Stimulated activated CD4-positive, alpha-beta T cell treated with anti-CD3 and anti-CD28 coated beads, Interleukin-15, amount 100 ng/mL, for 48 hours (primary cell): ENCODE results near the gene ADCY3.

Experiments used
- DNase-seq, 2 donors: peaks; one replicate each; pipeline ENCODE4 v3.0.0-alpha.2; 2020; ENCODE audit warnings: low read depth in 2 of 2

The ADCY3 gene

DNA sequence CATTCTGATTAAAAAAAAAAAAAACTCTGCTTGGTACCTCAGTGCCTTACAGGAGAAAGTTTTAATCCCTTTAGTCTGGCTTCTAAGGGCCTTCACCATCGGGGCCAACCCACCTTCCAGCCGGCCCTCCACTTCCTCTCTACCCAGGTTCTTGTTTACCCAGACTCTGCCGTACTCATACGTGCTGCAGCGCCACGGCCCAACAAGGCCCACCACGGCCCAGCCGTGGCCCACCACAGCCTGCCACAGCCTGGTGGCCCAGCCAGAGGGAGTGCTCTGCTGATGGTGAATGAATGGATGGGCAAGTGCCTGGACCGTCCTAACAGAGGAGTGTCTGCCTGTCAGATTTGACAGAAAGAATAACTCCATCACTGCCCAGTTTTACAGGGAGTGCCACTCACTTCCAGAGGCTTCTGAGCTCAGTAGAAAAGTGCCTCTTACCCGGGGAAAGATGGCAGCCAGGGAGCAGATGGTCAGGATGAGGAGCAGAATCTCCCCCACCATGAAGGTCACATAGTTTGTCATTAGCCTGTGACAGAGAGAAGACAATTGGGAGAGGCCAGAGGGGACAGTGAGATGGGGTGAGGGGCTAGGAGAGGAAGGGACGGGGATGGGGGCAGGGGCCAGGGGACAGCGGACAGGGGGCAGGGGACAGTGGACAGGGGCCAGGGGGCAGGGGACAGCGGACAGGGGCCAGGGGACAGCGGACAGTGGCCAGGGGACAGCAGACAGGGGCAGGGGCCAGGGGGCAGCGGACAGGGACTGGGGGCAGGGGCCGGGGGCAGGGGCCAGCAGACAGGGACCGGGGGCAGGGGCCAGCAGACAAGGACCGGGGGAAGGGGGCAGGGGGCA lies 88.6 kb downstream of the ADCY3 start:
- no peak for DNase-seq

DNA sequence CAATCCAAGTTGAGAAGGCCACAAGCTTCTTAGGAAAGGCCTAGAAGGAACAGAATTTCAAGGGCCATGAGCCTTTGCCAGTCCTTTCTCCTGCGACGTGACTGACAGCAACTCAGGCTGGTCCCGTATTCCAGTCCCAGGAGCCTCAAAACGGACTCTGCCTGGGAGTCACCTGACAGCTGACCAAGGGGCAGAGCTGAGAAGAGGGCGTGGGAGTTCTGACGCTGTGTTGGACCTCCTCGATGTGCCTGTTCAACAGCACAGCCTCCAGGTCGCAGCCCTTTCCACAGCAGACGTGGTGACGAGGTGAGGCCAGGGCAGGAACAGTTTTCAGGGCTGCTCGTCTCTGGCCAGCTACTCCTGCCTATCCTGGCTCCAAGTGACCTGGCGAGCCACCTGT lies 89.3 kb downstream of the ADCY3 start:
- no peak for DNase-seq

DNA sequence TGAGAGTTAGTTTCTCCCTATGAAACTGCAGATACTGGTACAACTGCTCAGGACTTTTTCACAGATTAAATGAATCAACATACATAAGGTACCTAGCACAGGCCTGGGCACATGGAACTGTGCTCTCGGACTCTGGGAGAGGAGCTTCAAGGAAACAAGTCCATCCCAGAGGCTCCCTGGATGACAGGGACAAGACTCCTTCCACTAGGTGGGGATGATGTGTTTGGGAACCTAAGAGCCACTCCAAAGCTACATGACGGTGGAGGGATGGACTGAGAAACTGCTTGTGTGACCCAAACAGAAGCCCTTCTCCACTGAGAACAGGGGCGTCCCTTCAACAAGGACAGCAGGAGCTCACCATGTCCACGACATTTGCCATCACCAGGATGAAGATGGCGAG lies 89.7 kb downstream of the ADCY3 start:
- DNase-seq, result no peak

DNA sequence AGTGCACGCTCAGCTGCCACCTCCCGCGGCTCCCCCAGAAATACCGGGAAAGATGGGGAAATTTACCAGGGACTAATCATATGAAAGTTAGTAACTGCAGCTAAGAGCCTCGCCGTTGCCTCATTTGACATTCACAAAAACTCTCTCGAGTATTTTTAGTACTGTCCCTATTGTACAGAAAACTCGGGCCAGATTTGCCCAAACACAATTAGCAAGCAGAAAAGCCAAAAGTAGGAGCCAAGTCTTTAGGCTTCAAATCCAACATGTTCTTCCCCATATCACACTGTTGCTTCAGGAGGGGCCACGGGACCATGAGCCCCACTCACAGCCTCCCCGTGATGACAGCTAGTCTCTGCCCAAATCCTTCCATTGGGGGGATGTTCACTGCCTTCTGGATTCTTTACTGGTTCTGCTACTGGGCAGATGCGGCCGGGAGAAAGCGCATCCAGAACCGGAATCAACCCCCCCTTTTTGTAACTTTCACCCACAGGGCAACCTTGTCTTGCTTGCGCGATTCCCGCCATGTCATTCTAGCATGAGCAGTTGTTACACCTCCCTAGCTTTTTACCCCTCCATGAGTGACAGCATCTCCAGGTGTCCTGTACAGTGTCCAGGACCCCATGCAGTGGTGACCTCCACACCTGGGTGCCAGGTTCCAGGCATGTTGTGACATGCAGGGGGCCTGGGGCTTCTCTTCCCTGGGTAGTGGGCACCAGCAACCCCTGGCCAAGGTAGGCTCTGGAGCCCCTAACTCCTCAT lies 91.6 kb downstream of the ADCY3 start:
- no peak for DNase-seq

DNA sequence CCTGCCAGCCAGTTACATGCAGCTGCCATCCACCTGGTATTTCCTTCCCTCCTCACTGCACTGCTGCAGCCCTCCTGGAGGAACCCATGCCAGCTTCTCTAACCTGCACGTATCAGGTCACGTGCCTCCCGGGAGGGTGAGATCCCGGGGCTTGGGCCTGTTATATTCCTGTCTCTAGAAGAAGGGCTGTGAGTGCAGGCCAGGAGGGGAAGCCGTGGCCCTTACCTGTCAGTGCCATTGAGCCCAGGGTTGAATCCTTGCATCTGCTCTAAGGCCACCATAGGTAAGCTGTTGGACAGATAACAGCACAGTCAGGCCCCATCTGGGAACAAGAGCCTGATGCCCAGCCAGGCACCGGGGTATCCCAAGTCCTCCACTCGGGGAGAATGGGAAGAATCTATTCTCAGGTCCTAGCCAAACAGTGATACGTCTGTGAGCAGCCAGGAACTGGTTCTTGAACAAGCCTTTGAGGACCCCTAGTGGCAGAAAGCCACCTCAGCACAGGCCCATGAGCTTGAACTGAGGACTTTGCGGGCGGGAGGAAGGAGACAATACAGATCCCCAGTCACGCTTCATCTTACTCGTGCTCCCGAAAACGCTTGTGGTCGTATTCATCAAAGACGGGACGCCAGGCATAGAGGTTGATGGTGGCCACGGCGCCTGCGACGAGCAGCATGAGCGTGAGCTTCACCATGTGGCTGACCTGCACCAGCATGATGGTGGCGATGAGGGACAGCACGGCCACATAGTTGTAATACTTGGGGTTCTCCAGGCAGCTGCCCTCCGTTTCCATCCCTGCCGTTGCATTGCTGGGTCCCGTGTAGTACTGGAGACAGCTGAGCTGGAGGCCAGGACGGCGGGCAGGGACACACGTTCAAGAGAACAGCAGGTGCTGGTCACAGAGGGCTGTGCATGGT lies 92.5 kb downstream of the ADCY3 start:
- DNase-seq, result peak; percentile 44 to 61

DNA sequence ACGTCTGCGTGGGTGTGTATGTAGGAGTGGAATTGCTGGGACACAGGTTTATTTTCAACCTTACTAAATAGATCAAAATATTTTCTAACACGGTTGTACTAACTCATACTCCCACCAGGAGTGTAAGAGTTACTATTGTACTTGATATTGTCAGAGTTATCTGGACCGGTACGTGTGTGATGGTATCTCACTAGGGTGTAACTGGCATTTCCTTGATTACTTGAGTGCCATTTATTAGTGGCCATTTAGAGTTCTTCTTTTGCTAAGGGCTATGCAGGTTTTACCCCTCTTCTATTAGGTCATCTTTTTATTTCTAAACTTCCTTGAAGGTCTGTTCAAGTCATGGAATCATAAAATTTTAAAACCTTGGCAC lies 93.3 kb downstream of the ADCY3 start:
- no peak for DNase-seq

DNA sequence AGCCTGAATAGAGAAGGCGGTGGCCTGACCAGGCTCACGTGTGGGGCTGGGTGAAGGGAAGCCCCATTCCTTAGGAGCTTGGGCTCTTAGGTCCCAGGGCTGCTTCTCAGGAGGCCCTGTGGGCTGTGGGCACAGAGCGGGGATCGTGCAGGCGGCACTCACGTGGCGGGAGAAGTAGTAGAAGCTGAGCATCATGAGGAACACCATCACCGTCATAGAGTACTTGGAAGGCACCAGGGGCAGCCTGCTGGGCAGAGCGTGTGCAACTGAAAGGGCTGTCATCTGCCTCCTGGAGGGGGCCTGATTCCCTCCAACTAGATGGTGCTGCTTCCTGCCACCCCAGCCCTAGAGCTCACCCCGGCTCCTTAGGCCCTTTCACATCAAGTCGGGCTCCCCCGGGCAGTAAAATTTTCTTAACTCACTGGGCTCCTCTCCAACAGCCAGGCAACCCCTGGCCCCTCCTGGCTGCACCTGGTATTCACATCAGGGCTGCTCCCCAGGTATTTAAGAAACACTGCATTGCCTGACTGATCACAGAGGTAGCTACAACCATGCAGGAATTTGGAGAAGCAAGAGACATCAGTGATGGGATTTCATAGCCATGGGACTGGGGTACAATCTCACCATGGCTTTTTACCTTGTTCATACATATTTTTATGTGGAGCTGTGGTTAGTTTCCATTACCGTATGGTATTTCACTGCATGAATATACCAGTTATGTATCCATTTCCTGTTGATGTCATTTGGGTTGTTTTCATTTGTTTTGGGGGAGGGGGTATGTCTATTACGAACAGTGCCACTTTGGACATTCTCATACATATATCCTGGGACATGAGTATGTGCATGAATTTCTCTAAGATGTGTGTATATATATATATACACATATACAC lies 93.9 kb downstream of the ADCY3 start:
- no peak for DNase-seq

DNA sequence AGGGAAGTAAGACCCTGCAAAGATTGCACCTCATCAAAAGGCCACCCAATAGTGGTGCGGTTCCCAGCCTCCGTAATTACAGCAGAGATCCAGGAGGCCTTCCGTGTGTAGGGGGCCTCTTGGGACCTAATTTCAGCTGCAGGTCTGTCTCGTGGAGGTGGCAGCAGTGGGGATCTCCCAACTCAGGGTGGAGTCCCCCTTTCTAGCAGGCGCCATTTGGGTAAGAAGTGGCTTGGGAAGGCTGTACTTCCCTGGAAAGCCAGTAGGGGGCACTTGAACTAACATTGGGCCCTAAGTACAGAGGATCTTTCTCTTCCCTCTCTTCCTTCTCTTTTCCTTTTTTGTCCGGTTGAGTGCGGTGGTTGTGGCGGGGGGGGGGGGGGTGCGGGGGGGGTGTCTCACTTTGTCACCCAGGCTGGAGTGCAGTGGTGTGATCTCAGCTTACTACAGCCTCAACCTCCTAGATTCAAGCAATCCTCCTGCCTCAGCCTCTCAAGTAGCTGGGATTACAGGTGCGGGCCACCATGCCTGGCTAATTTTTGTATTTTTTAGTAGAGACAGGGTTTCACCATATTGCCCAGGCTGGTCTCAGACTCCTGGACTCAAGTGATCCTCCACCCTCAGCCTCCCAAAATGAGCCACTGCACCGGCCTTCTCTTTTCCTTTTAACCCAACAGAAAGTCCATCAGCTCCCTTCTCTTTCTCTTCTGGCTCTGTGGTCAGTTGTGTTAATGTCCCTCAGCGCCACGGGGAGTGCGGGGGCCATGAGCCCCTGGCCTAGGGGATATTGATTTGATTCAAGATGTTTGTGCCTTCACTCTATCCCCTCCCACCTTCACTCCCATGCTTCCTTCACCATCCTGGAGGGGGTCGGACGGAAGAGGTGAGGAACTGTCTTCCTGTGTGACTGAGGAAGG lies 94.8 kb downstream of the ADCY3 start:
- peak; percentile 19 to 22 for DNase-seq

DNA sequence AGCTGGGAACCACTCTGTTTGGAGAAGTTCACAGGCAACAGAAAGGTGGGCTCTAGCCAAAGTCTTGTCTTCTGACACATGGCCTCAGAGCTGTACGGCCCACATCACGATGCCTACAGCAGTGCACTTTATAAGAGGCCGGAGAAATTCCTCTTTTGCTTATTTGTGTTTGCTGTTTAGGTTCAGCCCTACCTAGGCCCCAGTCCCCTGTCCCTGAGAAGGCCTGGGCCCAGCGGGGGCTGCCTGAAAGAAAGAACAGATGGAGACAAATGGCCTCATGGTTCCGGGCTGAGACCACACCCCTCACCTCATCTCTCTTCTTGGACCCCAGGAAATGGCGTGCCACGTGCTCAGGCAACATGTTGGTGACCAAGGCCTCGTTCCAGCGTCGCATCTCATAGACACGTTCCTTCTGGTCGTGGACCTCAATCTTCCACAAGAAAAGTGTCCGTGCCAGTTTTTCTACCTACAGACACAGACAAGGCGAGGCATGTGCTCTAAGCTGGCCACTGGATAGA lies 95.9 kb downstream of the ADCY3 start:
- no peak for DNase-seq

DNA sequence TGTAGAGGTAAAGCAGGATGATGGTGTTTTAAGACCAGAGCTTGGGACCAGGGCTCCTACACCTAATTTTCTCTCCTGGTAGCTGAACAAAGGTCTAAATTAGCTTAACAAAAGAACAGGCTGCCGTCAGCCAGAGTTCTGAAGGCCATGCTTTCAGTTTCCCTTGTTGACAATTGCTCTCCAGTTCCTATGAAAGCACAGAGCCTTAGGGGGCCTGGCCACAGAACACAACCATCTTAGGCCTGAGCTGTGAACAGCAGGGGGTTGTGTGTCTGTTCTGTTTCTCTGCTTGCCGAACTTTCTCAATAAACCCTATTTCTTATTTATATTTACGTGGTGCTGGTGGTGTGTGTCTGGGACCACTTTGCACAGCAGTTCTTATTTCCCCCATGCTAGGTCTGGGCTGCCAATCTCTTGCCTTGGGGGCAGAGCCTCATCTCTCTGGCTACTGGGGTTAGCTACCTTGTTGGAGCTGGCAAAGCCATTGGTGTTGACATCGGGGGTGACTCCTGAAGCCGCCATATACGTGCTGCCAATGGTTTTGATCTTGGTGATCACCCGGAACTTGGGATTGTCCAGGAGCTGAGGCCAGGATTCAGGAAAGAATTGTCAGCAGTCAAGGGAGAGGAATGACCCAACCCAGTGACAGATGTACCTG lies 97.9 kb downstream of the ADCY3 start:
- DNase-seq, result no peak

DNA sequence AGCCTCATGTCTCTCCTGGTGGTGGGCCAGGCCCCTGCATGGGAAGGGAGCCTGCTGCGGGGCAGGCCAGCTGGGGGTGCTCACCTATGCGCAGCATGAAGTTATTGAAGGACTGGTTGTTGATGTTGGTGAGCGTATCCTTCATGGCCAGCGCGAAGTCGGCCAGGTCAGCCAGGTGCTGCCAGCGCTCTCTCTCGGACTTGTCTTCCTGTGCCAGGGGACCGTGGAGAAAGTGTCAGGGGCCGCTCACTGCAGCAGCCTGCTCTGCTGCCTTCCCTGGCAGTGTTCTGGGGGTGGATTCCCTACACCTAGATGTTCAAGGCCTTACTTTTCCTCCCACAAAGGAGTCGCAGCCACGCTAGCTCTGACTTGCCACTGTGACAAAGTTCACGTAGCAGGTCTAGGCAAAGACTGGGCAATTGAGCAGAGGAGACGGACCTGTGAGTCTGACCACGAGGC lies 98.6 kb downstream of the ADCY3 start:
- no peak for DNase-seq

DNA sequence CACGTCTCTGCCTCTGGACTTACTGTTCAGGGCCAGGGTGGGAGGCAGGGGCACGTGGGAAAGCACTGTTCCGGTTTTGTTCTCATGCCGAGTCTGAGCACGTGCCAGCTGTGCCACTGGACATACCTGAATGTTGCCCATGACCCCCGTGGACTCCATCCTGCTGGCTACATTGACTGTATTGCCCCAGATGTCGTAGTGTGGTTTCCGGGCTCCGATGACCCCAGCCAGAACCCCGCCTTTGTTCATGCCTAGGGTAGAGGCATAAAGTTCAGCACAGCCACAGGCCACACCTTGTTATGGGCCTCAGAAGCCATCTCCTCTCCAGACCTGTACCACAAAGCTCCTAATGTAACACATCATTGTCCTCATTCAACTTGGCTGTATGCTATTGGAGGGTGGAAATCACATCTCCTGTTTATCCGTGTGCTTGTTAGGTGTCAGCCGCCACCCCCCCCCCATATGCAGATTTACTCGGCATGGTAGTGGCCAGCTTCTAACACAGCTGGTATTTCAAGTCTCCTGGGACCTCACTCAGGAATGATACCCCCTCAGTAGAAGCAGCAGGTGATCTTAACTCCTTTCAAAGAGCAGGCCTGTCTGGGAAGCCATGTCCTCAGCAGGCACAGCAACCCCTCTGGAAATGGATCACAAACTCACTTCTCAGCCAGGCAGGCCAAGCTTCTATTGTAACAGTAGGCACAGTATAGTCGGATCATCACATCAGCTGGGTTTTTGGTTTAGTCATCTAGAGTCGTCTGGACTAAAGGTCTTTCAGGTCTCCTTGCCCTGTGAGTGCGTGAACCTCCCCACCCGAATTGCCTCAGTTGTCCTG lies 99.2 kb downstream of the ADCY3 start:
- DNase-seq, result no peak

DNA sequence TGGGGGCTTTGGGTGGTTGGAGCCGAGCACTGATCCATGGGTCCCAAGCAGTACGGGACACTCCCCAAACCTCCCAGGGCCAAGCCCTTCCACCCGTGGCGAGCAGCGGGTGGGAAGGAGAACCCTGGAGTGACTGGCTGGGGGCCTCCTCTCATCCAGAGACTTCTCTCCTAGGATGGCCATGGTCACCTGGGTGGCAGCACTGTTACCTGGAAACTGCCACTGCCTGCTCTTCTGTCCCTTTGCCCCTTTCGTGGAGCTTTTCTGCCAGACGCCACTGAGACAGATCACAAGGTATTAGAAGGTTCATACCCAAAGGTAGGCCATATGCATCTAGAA lies 99.9 kb downstream of the ADCY3 start:
- DNase-seq, result no peak

DNA sequence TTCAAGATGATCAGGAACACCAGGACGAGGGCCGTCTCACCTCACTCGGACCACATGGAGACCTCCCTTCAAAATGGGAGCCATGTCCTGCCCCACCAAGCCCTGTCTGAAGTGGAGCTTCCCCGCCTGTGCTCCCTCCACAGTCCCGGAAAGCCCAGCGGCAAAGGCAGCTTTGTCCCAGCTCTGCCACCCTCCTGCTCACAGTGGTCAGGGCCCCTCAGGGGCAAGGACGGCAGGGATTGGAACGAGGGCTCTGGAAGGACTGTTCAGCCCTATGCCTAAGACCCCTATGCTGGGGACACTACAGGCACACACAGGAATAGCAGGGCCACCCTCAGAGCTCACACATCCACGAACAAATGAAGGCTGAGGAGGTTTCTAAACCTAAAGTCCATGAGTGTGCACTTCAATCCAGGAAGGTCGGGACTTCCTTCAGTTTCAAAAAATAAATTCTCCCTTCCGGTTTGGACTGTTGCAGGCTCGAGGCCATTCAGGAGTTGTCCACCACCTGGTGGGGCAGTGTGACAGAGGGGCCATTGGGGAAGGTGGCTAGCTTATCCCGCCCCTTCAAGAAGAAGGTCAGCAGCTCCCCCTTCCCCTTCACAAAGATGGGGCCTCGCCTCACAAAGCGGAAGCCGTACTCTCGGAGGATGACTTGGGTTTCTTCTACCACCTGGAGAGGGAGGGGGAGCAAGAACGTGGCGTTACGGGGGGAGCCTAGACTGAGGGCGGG lies 100.4 kb downstream of the ADCY3 start:
- DNase-seq, result no peak

DNA sequence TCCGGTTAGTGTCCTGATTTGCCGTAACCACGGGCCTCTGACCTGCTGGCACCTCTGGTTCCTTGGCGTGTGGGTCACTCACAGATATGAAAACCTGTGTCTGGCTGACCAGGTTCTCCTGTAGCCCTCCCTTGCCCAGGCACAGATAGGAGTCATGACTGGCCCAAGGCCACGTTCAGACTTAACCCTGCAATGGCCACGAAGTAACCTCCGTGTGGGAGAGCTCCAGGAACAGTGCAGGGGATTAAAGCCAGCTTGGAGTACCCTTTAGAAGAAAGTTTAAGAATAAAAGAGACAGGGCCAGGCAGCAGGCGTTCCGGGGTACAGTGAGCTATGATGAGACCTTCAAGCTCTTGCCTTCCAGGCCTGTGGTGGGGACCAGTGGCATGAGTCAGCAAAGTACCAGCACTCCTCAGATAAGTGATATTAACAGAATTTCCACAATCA lies 101.3 kb downstream of the ADCY3 start:
- DNase-seq, result no peak

DNA sequence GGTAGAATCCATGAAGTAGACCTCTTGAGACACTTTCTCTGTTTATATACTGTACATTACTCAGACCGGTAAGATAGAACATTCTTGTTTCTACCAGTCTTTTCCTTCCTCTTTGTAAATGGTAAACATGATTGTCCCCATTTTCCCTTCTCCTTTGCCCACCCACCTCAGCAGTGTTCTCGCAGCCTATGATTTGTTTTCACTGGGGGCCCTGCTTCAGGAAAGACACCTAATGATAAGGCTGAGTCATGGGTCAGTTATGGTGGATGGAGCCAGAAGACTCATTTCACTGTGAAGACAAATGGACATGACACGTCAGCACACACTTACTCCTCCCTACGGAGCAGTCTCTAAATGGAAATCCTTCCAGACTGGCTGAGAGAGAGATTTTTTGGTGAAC lies 103.2 kb downstream of the ADCY3 start:
- DNase-seq, result no peak

DNA sequence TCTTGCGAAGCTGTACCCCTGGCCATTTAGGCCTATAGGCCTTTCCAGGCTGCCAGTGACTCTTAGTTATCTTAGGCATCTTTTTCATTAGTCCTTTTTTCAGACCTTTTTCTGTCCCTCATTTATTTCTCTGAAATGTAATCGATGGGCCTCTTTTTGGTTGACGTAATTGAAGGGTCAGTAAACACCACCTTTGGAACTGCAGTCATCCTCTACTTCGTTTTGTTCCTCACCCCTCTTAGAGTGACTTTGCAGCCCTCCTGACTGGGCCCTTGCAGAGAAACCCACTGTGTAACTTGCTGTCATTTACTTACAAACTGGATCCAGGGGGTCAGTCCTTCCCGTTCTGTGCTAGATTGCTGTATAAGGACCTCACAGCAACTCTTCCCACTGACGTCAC lies 103.6 kb downstream of the ADCY3 start:
- DNase-seq, result no peak

DNA sequence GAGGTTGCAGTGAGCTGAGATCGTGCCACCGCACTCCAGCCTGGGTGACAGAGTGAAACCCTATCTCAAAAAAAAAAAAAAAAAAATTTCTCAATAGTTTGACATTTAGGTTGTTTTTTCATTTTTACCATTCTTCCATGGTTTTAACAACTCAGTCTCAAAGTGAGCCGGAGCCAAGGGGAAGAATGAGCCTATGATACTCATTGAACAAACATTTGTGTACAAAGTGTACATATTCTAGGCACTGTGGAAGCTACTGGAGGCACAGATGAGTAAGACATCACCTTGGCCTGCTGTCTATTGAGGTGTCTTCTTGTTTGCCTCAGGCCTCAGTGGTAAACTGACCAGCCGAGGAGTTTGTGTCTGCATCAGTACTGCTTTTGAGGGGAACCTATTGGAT lies 104.9 kb downstream of the ADCY3 start:
- DNase-seq, result no peak
